Skin of body (tissue), 2 donors: ENCODE data around the gene PP2D1. TPM values are rescaled to one million over a fixed set of nuclear protein-coding genes. Genes with fewer than 3 reads are reported as not detected.
"Not testable (repeated sequence)": the region's sequence is repeated elsewhere in the genome, so short reads cannot be mapped to it uniquely, and the experiment has no call there.

ENCODE experiments used
- DNase-seq: peaks from one replicate; lab custom pipeline; 2025; lab: John Stamatoyannopoulos, UW
- total RNA-seq: library from RNA; depleted of rRNA; stranded (reverse); fragments of >200 nt; gene quantifications from one replicate; pipeline ENCODE4 v1.2.3, GENCODE V29; 2014

Gene PP2D1
- total RNA-seq, 1 donor from 2014 or later: not detected

GRCh38 chr3:19972054-19972453 lies 40.0 kb downstream of the PP2D1 start:
- DNase-seq: no peak

- DNase-seq: no peak
Observed at GRCh38 chr3:19970327-19970726, 41.7 kb downstream of the PP2D1 start.

DNA sequence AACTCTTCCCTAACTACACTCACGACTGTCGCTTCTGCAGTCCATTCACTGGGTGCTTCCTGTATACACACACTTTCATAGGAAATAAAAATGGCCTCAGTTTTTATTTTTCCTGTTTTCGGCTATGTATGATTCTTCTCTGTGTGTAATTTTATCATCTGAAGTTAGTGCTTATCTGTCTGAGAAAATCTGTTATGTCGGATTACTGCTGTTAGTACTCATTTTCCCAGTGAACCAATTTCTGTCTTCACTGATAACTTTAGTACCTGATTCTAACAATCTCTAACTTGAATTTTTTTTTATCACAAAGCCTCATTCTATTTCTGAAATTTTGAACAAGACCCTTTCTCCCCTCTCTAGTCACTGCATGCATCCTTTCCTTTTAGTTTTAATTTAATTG lies 44.3 kb downstream of the PP2D1 start:
- DNase-seq: no peak

GRCh38 chr3:19967208-19967607 lies 44.9 kb downstream of the PP2D1 start:
- no peak for DNase-seq

DNA sequence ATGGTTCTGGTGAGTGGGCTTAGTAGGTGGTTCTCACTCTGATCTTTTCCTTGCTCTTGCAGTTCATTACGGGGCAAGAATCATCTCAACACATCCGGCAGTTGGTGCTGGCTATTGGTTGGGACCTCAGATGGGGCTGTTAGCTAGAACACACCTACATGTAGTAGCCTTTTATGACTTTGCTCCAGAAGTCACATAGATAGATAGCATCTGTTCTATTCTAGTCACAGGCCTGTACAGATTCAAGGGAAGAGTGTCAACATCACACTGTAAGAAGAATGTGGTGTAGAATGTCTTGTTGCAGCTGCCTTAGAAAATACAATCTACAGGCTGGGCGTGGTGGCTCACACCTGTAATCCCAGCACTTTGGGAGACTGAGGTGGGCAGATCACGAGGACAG lies 50.1 kb downstream of the PP2D1 start:
- no peak for DNase-seq

DNA sequence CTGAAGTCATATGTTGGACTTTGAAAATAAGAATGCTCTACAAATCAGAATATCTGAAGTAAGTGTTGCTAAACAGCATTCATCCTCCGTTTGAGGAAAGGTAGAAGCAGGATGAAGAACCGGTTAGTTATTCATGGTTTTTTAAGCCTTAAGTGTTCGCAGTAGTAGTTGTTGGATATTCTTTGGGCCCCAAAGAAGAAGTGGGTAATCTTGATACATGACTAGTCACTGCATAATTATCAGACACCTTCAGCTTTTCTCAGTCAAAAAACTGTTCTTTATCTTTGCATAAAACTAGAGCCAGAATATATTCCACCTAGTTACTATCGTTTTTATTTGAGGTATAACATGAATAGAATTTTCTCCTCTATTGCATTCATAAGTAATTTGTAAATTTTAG lies 51.4 kb downstream of the PP2D1 start:
- no peak for DNase-seq

DNA sequence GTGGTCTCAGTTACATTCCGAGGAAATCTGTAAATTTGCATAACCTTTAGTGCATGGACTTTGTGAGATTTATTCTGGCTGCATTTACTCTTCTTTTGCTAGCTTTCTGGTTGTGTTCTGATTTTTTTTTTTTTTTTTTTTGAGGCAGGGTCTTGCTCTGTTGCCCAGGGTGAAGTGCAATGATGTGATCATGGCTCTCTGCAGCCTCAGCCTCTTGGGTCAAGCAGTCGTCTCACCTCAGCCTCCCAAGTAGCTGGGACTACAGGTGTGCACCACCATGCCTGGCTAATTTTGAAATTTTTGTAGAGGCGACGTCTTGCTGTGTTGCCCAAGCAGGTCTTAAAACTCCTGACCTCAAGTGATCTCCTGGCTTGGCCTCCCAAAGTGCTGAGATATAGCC lies 52.6 kb downstream of the PP2D1 start:
- no peak for DNase-seq

- not testable (repeated sequence) for DNase-seq
Observed at GRCh38 chr3:19957354-19957753, 54.7 kb downstream of the PP2D1 start.

- DNase-seq: no peak
Observed at GRCh38 chr3:19954676-19955075, 57.4 kb downstream of the PP2D1 start.

DNA sequence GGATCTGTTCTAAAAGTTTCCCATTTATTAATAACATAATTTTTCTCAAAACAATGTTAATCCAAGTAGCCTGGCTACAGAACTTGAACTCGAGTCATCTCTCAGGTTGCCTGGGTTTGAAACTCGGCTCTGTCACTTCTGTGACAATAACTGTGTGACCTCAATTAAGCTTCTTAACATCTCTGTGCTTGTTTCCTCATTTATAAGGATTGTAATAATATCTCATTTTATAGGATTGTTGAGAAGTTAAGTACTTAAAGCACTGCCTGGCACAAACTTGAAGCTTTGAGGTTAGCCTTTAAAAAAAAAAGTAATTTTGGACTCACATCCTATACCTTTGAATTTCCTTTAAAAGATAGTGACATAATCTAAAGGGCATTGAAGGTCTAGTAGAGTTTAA lies 61.7 kb downstream of the PP2D1 start:
- no peak for DNase-seq

- no peak for DNase-seq
Observed at GRCh38 chr3:19948226-19948591, 63.9 kb downstream of the PP2D1 start.

DNA sequence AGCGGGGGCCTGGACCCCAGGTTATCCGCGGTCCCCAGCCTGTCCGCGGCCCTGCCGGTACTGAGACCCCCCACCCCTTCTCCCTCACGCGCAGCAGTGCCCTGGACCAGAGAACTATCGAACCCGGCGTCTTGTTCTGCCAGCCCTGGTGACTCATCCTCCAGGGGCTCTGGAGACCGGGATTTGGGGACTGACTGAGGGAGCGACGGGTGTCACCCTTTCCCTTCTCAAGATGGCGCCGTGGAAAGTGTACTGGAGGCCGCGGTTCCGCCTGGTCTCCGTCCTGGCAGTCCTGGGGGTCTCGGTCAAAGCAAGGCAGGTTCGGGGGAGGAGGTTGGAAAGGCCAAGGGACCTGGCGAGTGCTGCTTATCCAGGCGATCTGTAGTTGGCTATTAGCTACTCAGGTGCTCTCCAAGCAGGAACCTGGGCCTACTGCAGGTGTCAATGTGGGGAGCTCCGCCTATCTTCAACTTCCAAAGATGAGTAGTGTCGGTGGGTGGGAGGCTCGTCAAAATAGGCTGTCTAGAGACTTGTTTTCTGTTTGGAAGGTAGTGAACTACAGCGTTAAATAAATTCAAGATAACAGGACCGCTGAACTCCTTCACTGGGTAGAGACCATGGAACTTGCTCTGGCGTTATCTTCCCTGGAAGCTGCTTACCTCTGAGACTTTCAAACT lies 64.4 kb downstream of the PP2D1 start:
- peak; percentile 44 for DNase-seq

DNA sequence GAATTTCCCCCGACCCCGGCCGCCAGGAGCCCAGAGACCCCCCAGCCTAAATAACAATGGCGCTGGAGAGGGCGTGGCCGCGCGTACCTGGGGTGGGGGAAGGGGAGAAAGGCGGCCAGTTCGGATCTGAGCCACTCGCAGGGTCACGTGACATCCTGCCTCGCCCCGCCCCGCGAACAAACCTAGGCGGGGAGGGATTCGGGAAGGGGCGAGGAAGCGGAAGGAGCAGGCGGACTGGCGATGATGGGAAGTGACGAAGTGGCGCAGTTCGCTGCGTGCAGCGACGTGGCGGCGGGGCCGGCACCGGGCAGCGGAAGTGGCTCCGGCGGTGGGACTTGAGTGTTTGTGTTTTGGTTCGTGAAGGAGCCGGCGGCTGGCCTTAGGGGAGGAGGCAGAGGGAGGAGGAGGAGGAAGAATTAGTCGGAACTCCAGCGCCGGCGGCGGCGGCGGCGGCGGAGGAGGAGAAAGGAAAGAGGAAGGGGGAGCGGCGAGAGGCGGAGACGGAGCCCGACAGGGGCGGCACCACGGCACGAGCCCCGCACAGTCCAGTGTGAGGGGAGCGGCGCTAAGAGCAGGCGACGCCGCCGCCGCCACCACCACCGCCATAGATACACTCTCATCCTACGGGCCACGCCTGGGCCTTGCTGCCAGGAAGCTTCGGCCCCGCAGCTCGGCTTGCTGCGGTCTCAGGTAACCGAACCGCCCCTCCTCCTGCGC lies 65.1 kb downstream of the PP2D1 start, which contains the start of gene RAB5A:
TSS of gene RAB5A (plus strand) at position 266 of the 717 bp plus-strand sequence. CDS start 3,802 bp downstream, outside the sequence.
- peak; percentile 98 for DNase-seq

GRCh38 chr3:19945969-19946831 lies 65.9 kb downstream of the PP2D1 start:
- peak; percentile 66 for DNase-seq

GRCh38 chr3:19945534-19945933 lies 66.5 kb downstream of the PP2D1 start:
- no peak for DNase-seq

DNA sequence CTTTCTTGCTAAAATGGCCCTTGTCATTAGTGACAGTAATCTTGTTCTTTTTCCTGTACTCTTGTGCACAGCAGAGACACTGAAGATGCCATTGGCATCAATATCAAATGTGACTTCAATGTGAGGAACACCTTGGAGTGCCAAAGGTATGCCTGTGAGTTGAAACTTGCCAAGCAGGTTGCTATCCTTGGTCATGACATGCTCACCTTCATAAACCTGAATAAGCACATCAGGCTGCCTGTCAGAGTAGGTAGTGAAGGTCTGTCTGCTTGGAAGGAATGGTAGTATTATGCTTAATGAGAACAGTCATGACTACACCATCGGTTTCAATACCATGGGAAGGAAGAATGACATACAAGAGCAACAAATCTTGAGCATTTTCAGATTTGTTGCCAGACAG lies 71.4 kb downstream of the PP2D1 start:
- DNase-seq: no peak

DNA sequence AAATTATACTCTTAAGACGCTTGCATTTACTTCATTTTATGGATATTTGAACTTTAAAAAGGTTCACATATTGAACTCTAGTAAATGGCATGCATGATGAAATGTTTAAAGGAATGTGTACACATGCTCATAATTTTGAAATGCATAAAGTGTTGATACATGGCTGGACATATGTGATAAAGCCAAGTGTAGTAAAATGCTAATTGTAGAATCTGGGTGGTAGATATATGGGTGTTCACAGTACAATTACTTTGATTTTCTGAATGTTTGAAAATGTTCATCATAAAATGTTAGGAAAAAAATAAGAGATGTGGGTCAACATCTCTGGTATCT lies 73.8 kb downstream of the PP2D1 start:
- no peak for DNase-seq

GRCh38 chr3:19937459-19938294 lies 74.4 kb downstream of the PP2D1 start:
- no peak for DNase-seq
